Measurements from ENCODE around the gene CATSPER3.

CATSPER3 gene

GRCh38 chr5:135046661-135047346 is 79.1 kb downstream of the CATSPER3 start:
- no peak for DNase-seq

- DNase-seq: no peak
These were observed 79.6 kb downstream of the CATSPER3 start for GRCh38 chr5:135047347-135047695.

DNA sequence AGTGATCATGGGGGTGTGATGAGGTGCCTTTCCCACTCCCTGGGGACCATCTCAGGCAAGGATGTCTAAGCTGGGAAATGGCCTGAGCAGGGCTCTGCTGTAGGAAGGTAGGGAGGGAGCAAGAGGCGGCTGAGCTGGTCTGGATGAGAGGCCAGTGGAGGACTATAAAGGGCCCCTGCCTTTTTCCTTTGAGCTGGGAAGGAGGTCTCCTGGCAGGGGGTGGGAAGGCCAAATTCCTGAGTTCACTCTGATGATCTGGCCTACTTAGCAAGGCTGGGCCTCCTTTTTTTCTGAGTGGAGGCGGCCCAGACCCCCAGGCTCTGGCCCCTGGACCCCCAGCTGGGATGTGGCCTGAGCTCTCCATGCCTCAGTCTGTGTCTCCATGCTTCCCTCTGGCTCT is 80.6 kb downstream of the CATSPER3 start:
- DNase-seq: no peak

- DNase-seq: no peak
These were observed 81.2 kb downstream of the CATSPER3 start for GRCh38 chr5:135048930-135049329.

DNA sequence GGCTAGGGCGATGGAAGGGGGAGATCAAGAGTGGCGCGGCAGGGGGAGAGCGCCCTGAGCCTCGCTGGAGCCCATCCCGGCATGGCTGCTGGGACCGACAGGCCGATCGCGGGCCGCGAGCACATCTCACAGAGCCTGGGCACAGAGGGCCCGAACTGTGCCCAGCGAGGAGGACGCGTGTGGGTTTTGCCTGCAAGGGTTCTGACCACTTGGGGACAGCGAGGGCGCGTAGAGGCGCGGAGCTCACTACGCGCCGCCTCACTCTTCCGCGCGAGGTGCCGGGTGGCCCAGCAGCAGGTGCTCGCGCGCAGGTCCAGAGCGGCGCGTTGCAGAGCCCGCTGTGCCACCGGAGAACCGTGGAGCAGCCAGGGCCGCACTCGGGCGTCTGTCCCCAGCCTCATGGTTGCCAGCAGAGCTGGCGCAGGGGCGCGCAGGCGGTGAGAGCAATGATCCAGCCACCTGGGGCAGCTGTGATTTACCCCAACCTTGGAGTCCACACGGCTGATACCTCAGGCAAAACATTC is 82.6 kb downstream of the CATSPER3 start:
- DNase-seq: no peak

- no peak for DNase-seq
These were observed 83.7 kb downstream of the CATSPER3 start for GRCh38 chr5:135051399-135051798.

DNA sequence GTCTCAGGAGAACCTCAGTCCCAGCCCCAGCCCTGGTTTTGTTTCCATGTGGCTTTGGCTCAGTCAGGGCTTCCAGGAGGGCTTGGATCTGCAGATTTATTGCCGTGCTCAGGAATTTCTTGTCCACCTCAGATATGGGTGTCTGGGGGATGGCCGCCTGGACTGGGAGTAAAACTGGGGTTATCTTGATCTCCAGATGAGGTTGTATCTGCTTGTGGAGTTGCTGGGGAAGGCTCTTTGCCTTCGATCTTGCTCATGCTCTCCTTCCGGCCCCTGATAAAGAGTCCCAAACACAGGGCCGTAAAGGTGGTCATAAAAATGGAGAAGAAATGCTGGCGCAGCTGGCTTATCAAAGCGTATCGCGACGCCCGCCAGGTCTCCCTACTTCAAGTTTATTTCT is 84.2 kb downstream of the CATSPER3 start:
- DNase-seq: no peak

- DNase-seq: no peak
These were observed 84.9 kb downstream of the CATSPER3 start for GRCh38 chr5:135052511-135053145.

DNA sequence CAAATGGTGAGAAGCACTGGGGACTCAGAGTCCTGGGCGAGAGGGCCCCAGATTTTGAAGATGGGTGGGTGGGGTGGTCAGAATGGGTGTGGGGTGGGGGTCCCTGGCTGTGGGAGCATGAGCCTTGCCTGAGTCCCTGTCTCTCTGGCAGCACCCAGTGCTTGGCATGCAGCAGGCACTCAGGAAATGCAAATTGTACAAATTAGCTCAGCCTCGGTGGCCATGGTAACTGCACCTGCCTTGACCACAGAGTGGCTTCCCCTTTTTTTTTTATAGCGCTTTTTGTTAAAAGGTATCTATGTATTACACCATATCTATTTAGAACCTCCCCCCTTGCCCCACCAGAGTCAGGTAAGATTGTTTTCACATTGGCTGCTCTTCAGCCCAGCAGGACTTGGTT is 85.6 kb downstream of the CATSPER3 start:
- no peak for DNase-seq

- DNase-seq: no peak
These were observed 86.3 kb downstream of the CATSPER3 start for GRCh38 chr5:135053989-135054388.

DNA sequence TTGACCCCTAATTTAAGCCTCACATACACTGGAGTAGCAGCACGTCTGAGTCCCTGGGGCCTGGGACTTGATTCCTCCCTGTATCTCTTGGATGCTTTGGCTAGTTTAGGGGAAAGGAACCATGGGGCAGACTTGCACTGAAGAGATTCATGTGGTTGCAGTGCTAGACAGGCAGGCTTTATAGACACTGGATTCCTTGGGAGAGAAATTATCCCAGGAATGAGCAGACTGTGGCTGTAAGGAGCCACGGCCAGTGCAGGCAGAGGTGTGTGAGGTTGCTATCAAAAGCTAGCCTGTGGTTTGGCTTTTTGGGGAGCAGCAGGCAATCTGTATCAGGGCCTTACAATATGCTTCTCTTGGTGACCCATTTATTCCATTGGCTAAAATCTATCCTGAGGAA is 86.8 kb downstream of the CATSPER3 start:
- DNase-seq: no peak

GRCh38 chr5:135055396-135055795 is 87.7 kb downstream of the CATSPER3 start:
- DNase-seq: no peak

GRCh38 chr5:135056316-135057030 is 88.8 kb downstream of the CATSPER3 start:
- no peak for DNase-seq

DNA sequence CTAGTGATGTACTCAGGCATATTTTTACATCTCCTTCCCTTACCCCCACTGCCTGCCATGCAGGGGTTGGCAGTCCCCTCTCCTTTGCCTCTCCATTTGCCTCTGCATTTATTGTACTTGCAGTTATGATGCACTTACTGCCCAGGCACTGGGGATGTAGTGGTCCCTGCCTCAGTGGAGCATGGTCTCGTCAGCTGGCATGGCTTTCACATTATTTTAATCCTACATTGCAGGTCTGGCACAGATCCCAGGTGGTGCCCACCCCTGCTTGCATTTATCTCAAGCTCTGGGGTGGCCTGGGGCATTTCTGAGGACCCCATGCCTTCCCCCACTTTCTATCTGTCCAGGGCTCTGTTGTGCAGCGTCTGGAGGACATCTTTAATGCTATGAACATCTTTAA is 89.5 kb downstream of the CATSPER3 start:
- no peak for DNase-seq

- peak; percentile 50 for DNase-seq
These were observed 90.6 kb downstream of the CATSPER3 start for GRCh38 chr5:135058331-135058732.

DNA sequence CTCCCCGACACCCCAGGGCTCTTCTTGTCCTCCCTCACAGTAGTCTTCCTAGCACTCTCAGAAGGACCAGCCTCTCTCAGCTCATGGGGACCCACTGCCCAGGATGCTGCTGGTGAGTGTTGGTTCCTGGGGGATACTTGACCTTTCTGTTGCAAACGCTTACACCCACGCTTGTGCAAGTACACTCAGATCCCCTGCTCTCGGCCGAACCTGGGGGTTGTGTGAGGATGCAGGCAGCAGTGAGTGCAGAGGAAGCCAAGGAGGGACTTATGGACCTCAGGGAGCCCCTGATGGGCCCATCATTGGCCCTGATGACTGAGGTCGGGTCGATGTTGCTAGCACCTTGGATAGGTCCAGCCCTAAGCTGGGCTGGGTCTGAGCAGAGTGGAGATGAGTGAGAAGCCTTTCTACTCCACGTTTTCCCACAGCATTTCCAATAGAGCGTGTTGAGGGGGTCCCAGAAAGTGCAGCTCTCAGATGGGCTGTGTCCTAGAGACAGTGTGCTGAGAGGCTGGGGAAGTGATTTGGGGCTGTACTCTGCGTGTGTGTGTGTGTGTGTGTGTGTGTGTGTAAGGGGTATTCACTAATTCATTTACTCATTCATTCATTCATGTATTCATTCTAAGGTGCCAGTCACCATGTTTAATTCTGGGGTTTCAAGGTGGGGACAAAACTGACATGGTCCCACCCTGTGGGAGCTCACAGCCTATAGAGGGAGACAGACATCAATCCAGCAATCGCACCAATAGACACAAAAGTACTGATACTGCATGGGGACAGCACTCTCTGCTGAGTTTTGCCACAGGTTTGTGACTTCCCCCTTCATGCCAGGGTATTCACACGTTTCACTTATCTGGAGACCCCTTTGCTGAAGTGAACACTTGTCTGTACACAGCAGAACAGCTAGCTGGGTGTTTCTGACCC is 91.6 kb downstream of the CATSPER3 start:
- no peak for DNase-seq

GRCh38 chr5:135060021-135060420 is 92.3 kb downstream of the CATSPER3 start:
- DNase-seq: no peak

GRCh38 chr5:135061001-135061400 is 93.3 kb downstream of the CATSPER3 start:
- no peak for DNase-seq

All from fibroblast of skin of right quadriceps (primary cell).